Suppressor macrophage treated with lipopolysaccharide for 4 hours (primary cell): Measurements from ENCODE around the gene KDM4C.

ENCODE experiments used
- DNase-seq: peaks from one replicate; pipeline ENCODE4 v3.0.0-alpha.2; 2020

The KDM4C gene

DNA sequence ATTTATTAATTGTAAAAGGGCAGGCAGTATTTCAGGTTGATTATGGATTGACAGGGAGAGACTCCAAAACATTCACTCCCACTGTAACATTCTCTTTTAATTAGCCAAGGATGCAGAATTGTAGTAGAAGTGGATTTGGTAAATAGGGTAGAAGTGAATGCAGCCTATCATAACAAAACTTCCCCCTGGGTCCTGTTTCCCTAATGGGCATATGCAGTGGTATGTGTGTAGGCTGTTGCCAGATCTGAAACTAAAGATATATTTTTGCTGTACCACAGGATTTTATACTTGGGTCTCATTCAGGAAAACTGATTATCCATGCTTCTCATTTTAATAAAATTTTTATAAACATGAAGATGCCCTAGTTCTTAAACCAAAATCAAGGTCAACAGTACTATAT, 351.2 kb downstream of the KDM4C start:
- no peak for DNase-seq

DNA sequence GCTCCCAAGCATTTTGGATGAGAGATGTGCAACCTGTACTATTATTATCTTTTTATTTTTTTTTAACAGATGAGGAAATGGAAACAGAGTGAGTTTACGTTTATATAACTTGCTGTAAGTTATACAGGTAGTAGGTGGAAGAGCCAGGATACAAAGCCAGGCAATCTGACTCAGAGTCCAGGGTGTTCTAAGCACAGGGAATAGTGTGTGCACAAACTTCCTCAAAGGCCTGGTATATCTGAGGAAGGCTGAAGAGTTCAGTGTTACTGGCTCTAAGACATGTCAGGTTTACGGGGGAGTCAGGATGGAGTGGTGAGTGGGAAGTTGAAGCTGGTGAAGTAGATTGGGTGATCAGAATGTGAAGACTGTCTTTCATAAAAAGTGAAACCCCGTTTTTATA, 353.6 kb downstream of the KDM4C start:
- no peak for DNase-seq

DNA sequence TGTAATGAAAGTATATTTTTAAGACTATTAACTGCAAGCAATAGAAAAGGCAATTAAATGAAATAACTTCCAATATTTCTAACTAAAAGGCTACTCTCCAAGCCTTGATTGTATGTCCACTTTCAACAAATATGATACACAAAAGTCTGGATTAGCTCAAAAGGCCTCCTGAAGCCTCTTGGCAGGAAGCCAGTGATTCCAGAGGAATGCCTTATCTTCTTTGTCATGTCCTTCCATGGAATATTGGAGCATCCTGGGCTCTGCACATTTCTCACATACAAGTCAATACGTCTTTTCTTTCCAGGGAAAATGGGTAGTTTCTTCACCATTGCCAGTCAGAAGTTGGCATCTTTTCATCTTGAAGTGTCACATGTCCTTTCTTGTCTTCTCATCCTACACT, 357.8 kb downstream of the KDM4C start:
- DNase-seq = no peak

DNA sequence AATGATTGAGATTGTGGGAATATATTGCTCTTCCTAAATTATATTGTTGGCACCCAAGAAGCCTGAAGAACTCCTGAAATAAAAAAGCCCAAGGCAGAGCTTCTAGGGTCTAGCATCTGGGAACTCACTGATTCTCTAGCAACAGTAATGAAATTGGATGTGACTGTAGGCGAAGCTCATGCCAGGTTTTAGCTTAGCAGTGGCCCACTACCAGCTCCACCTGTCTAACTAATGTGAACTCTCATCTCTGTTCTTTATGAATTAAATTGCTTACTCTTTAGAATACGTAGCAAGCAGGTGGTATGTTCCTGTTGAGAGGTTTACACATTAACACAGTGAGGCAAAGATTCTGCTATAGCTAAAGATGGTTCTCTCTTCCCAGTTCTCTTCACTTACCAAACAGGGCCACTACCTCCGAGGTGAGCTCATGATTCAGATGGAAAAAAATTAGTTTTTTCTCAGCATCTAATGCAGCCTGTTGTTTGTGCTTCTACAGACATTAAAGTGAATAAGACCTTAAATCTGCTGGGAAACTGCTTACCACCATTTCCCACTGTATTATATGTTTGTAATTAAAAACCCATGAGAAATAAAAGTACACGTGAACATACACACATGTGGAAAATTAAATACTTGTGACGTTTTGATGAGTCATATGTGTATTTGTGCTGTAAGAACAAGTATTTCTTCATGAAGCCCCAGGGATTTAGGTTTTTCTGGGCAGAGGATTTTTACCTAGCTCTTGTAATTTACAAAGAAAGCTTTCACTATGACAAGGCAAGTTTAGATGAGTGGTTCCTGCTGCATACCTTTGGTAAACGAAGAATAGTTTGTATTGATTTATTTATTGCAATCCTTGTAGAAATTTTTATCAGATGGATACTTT, 360.1 kb downstream of the KDM4C start:
- no peak for DNase-seq

DNA sequence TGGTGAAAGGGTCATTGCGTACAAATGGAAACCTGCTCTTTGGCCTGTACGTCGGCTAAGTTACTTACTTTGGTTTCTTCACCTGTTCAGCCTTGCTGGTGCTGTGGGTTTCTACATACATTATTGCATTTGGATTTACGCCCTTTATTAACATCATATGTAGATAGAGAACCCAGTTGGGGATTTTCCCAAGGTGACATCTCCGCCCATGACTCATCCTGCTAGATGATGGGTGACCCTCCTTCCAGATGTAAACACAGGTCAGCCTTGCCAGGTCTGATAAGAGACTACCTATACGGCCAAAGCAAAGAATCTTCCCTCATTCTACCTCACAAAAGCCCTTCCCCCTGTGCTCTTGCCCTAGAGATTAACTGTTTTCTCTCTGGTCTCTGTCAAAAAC, 360.9 kb downstream of the KDM4C start:
- no peak for DNase-seq

DNA sequence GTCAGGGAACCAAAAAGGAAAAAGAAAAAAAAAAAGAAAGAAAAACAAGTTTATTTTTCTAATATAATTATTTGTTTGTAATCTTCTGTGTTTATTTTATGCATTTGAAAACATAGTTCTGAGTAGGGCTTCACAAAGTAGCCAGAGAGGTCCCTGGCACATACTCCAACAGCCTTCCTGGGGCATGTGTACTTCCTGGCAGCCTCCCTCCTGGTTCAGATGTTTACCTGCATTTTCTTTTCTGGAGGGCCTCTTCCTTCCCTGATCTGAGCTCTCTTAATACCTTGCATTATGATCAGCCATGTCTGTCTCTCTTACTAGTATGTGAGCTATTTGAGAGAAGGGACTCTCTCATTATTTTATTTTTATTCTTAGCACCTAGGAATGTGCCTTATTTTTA, 361.8 kb downstream of the KDM4C start:
- no peak for DNase-seq

DNA sequence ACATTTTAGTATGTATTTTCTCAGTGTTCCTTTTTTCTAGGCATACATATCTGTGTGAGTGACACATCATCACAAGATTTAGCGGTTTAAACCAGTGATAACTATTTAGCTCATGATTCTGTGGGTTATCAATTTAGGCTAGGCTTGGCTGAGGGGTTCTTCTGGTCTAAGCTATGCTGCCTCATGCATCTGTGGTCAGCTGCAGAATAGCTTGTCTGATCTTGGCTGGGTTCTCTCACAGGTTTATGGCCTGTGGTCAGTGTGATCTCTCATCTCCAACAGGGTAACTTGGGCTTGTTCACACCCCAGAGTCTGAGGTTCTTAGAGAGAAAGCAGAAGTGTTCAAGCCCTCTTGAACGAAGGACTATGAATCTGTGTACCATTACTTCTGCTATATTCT, 363.3 kb downstream of the KDM4C start:
- no peak for DNase-seq

DNA sequence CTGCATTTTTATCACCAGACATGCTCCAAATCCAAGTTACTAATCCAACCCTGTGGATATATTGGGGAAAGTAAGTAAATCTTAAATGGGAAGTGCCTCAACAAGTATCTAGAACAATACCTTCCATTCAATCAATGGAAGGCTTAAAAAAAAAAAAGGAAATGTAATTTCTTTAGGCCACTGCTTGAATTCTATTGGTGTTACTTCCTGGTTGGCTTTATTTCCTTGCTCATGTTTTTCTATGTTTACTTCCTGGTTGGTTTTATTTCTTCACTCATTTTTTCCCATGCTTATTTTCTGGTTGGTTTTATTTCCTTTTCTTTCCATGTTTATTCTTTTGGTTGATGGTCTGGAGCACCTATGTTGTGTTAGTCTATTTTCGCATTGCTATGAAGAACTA, 363.9 kb downstream of the KDM4C start:
- DNase-seq = no peak

DNA sequence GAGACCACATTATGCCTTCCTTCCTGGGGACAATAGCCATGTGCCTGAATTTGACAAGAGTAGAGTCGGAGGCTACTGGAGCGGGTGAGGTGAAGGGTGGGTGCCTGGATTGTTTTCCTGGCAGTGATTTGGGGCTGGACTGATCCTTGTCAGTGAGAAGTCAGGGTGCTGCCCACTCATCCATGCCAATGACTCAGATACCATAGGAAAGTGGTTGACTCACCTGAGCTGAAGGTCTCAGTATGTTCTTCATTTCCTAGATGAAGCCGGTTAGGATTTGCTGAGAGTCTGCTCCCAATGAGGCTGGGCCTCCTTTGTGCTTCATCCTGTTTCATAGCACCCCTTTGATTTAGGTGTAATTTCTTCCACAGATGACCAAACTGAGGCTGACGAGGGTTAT, 366.0 kb downstream of the KDM4C start:
- DNase-seq = no peak

DNA sequence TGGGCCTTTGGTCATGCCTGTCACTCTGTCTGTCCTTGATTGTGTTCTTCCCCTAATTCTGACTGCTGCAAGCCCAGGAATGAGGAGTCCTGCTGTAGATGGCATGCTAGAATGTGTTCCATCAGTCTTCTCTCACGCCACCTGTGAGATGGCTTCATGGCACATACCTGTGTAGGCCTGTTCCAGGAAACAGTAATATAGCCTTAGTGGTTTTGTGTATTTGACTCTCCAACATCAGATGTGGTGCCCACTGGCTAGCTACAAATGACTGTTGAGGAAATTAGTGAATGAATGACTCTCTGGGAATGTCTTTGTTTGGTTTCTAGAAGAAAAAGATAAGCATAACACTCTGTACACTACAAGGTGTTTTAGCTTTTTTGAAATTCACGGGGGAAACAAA, 367.5 kb downstream of the KDM4C start:
- DNase-seq = no peak

DNA sequence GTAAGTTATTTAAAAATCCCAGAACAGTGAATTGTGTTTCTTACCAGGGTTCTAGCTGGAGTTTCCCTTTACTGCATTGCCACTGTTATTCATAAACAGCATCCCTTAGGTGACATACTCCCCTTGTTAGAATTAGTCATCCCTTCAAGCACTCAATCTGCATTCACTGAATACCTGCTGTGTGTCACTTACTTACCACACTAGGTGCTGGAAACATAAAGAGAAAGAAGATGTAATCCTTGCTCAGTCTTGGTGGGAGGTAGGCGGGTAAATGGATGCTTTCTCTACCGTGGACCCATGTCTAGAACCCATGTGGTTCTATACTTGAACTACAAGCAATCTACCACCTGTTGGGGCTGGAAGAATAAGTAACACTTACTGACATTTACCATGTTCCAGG, 371.6 kb downstream of the KDM4C start:
- no peak for DNase-seq

DNA sequence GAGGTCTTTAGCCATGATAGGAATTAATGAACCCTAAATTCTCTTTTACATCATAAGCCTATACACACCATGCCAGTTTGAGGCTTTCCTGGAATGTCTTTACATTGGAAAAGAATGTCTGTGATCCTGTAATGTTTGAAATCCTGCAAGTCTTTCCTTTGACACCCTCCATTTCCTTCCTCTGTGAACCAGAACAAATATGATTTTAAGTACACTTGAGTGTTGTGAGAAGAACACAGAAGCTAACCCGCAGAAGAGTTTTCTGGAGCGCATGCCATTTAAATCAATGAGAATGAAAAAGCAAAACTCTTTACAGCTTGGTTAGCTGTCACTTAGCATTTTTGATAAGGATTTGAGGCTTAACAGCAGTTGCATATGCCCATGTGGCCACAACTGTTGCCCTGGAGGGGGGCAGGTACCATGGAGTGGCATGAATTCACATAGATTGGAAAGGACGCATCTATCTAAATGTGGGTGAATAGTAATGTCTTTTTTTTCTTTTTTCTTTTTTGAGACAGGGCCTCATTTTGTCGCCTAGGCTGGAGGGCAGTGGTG, 372.6 kb downstream of the KDM4C start:
- DNase-seq = no peak

DNA sequence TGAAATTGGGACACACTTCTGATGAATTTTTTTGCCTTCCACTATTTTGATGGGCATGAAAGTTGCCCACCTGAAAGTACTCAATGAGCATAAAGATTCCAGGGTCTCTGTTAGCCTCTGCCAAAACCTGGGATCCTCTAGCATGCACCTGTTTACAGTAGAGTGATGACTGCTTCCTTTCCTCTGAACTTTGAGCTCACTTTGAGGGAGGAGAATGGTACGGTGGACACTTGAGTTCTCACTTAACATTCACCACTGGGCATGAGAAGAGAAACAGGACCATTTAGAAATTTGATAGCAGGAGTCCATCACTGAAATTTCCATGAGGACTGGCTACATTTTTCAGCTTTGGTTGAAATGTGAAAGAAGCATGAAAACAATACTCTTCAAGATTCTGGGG, 374.8 kb downstream of the KDM4C start:
- DNase-seq = no peak

DNA sequence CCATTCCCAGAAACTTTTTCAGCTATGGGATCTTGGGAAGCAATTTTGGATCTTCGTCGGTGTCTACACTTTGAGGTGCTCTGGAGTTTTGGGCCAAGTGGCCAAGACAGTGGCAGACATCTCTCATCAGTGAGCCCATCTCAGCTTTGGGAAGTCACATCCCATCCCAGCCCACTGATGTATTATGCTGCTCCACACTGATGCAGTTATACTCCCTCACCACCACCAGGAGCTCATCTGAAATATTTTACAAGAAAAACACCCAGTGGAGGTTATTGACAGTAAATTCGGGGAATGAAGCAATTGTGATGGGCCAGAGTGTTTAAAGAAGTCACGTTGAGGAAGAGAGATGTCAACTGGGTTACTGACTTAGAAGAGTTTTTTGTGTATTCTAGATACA, 378.0 kb downstream of the KDM4C start:
- DNase-seq = no peak

DNA sequence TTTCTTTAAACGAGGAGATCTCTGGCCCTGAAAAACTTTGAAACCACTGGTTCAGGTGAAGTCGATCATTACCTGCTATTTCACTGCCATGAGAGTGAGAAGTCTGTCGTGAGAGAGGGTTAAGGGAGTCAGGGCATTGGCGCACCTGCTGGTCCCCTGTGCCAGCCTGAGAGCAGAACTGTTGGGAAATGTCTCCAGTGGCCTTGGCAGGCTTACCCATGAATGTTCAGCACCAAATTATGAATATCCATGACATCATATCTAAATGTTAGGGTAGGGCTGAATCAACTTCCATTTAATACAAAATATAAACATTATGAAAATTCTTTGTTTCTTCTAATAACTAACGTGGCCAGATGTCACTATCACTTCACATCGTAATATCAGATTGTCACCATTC, 379.3 kb downstream of the KDM4C start:
- DNase-seq = no peak

DNA sequence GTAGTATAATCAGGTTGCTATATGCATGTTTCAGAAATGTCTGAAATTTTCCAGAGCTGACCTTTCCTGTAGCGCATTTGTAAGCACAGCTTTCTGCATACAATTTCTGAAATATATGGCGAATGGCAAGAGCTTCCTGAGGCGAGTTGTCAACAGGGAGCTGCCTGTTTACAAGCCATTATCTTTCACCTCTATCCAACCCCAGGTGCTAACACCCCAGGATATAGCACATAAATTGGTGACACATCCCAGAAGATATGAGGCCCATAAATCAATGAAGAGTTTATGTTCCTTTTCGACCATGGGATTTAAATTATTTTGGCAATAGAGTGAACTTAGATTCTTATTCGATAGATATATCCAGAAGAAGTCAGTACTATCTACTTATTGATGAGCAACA, 379.8 kb downstream of the KDM4C start:
- no peak for DNase-seq

DNA sequence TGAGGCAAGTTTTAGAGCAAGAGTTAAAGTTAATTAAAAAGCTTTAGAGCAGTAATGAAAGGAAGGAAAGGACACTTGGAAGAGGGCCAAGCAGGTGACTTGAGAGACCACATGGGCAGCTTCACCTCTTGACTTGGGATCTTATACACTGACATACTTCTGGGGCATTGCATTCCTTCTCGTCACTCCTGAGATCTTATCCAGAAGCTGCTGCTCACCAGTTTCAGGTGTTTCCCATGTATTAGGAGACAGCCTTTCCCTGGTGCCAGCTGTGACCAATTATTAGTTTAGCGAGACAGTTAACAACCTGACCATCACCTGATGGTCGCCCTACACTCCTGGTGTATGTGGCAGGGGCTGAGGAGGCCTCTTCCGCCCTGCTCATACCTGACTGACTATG, 382.1 kb downstream of the KDM4C start:
- DNase-seq = no peak

DNA sequence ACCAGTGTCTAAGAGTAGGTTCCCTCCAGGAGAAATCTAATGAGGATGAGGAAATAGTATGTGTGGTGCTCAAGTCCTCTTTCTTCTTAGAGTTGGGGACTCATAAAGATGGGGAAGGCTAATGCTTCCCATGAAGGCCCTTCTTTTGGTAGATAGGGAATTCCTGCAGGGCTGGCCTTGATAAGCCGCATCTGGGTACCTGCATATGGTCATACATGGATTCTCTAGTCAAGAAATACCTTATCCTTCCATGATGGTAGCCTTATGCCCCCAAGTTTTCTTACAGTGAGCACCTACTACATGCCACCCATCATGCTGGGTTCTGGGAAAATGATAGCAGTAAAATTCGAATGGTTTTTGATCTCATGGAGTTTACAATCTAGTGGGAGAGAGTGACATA, 382.6 kb downstream of the KDM4C start:
- no peak for DNase-seq

DNA sequence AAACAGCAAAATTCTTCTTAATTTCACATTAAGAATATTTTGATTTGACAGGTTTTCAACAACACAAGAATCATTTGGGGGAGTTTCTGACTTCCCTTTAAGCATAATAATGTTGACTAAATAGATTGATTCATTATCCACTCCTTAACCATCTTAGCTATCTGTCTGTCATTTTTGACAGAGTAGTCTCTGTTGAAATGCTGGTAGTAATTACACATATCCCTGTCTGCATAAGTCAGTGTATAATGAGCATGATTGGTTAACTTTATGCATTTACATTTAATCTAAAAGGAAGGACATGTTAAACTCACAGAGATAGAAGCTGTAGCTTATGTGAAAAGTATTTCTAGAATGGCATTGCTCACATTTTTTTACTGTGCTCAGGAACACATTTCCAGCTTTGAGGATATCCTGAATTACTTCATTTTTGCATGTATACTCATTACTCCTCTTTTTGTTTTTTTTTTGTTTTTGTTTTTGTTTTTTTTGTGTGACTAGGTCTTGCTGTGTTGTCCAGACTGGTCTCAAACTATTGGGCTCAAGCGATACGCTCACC, 385.9 kb downstream of the KDM4C start:
- DNase-seq = no peak

DNA sequence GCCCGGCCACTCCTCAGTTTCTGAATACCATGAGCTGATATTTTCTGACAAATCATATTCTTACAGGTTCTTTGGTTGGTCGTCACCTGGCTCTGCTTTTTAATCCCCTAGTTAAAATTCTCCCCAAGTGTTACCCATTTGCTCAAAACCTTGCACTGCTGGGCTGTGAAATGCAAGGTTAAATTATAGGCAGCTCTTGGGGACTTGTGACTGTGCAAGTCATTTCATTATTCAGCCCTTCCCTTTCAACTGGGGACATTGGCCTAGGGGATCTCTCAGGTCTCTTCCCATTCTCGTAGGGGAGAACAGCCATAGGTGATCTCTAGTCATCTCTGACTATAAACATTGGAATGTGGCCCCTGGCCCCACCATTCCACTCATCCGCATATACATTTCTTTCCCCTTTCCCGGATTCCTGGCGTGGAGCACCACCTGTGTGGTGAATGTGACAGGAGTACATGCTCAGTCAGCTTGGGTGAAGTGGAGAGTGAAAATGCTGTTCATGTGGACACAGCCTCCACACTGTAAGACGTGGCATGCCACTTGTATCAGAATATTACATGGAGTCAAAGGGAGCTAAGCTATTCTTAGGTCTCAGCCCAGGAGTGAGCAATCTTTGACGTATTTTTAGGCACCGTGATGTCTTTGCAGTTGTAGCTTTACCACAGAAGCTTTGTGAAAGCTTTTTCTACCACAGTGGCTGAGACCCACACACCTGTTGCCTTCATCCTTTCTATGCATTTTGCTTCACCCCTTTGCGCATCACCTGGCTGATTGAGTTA, 386.7 kb downstream of the KDM4C start:
- DNase-seq = no peak

DNA sequence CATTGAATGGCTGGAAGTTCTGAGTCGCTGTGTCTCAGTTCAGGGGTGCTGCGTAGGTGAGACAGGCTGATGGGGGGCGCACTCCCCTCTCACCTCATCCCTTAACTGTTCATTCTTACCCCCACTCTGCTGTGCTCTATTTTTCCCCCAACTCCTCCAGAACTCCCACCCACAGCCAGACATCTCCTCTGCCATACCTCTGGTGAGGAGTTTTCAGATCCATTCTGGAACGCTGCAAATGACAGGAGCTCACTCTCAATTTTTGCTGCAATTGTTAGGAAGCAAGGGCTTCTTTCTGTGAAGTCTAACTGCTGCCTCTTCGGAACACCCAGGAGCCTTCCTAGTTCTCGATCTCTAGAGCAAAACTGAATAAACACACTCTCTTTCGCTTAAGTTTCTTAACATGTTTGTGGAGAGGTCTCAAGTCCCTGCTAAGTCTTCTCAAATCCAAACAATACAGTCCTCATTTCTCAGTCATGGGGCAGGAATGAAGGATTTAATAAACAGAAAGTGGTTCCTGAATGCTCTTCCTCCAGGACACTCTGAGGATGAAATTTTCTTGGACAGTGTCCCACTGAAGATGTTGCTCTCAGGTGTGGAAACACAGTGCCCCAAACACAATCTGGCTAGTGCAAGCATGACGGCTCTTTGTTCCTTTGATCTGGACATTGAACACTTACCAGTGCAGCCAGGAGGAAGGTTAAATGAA, 387.7 kb downstream of the KDM4C start:
- no peak for DNase-seq

DNA sequence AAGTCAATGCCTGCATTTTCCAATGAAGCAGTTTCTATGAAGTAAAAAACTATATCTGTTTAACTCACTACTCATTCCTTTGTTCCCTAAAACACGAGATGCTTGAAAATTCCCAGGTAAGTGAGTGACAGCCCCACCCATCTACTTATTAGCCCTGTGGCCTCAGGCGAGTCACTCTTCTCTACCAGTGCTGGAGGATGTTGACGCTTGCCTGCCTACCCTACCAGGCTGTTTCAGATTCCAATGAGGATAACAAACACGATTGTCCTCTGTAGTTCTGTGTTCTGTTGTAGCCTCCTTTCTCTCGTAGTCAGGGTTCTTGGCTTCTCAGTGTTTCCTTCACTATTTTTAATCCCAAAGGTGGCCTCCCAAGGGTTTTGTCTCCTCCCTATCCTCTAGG, 388.8 kb downstream of the KDM4C start:
- no peak for DNase-seq
